Hindlimb muscle (tissue), 1 donor: ENCODE results near the gene IGFBP3. TPM values are rescaled to one million over a fixed set of nuclear protein-coding genes. Genes with fewer than 3 reads are reported as not detected.

ENCODE experiments used
- DNase-seq: peaks from one replicate; pipeline ENCODE4 v3.0.0-alpha.2; 2013
- polyA plus RNA-seq: library from polyadenylated mRNA; unstranded; fragments of 120-200 nt; gene quantifications from one replicate; pipeline ENCODE4 v1.2.1, GENCODE V29; 2013; ENCODE audit not compliant: insufficient read length

Gene IGFBP3
- polyA plus RNA-seq, 1 donor = 268 TPM

GRCh38 chr7:45872116-45873034, 48.7 kb downstream of the IGFBP3 start:
- DNase-seq = no peak

- no peak for DNase-seq
These were observed 51.6 kb downstream of the IGFBP3 start for GRCh38 chr7:45869426-45869825.

DNA sequence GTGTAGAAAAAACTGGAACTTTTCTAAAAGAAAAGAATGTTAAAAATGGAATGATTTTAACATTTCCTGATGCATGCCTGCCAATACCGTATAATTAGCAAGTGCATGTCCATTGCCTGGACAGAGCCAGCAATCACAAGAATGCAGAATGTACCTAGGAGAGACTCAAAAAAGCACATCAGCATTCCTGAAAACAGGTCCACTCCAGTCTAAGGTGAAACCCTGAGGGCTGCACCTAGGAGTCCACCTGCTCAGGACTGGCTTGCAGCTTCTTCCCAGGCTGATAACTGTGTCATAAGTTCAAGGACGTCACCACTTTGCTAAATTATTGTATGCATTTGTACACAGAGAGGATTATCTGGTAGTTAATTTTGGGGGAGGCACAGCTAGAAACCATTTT, 53.6 kb downstream of the IGFBP3 start:
- no peak for DNase-seq

GRCh38 chr7:45865594-45866410, 55.3 kb downstream of the IGFBP3 start:
- no peak for DNase-seq

GRCh38 chr7:45863715-45864114, 57.4 kb downstream of the IGFBP3 start:
- no peak for DNase-seq

Other genes with a start within 250 kb of the IGFBP3 start
- not detected for gene CCDC201, start 48.2 kb downstream of the IGFBP3 start, polyA plus RNA-seq
- not detected for gene IGFBP1, start 32.8 kb downstream of the IGFBP3 start, polyA plus RNA-seq